H54 (cell line): ENCODE data around the gene MRPL3.

Experiments used
- DNase-seq: peaks from one replicate; pipeline ENCODE4 v3.0.0; 2011; ENCODE audit warnings: low spot score, mixed read lengths; ENCODE audit not compliant: insufficient read length
- FAIRE-seq: peaks from 3 replicates; lab custom pipeline; 2011; peaks lifted over from hg19 to GRCh38; lab: Jason Lieb, UNC
- POLR2A ChIP-seq: IDR thresholded peaks from 2 replicates; pipeline ENCODE4 v1.6.1; 2011; ENCODE audit warnings: low read depth, mild to moderate bottlenecking, low read length

MRPL3 gene

DNA sequence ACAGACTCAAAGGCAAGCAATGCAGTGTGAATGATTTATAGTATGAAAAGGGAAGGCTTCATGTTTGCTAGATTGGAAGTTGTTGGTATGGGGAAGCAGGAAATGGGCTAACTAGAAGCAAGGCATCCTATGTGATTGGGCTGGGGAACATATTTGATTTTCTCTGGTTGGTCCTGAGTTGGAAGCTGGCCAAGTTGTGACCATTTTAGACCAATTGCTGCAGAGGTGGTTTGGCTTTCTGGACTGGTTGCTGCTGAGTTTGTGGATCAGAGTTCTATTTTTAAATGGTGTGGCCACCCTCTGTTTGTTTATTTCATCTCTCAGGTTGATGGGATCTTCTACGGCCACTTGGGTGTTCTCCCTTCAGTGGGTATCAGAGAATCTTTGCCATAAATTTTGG is 81.5 kb downstream of the MRPL3 start:
- DNase-seq: no peak
- TF ChIP-seq POLR2A: no peak
- no peak for FAIRE-seq

DNA sequence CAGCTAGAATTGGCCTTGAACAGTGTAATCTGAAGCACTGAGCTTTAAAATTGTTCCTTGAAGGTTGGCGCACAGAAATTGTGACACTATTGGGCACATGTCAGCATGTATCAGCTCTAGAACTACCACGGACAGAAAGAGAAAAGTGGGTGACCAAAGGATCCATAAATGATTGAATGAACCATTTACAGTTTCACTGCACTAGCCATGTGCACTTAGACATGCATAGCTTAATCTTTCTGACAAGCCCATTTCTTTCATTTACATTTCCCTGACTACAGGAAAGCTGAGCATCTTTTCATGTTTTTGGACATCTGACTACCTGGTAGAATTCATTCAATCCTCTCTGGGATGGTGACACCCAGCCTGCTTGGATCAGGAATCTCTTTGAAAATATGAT is 85.0 kb downstream of the MRPL3 start:
- FAIRE-seq: no peak

More for the DNA sequence above, 85.0 kb downstream of the MRPL3 start:
- no peak for TF ChIP-seq POLR2A
- DNase-seq: no peak
